HEK293 (cell line): ENCODE results near the gene EIF4A2.
"Not testable (repeated sequence)": the region's sequence is repeated elsewhere in the genome, so short reads cannot be mapped to it uniquely, and the experiment has no call there.

ENCODE experiments used
- ZNF10 ChIP-seq: fragments of 450-650 bp; formaldehyde crosslinking; IDR thresholded peaks from 2 replicates; pipeline ENCODE4 v1.5.1; 2017; ENCODE audit warnings: missing biosample characterization, missing genetic modification characterization
- ZNF558 ChIP-seq: fragments of 450-650 bp; formaldehyde crosslinking; IDR thresholded peaks from 2 replicates; pipeline ENCODE4 v1.5.1; 2016; ENCODE audit warnings: missing biosample characterization, missing genetic modification characterization
- ZNF585B ChIP-seq: fragments of 450-650 bp; formaldehyde crosslinking; IDR thresholded peaks from 2 replicates; pipeline ENCODE4 v1.5.1; 2016; ENCODE audit warnings: missing biosample characterization, missing genetic modification characterization
- TF ChIP-seq, protein P1 (sequence below): fragments of 450-650 bp; formaldehyde crosslinking; IDR thresholded peaks from 2 replicates; pipeline ENCODE4 v1.5.1; 2016; ENCODE audit warnings: missing biosample characterization, missing genetic modification characterization

DNA sequence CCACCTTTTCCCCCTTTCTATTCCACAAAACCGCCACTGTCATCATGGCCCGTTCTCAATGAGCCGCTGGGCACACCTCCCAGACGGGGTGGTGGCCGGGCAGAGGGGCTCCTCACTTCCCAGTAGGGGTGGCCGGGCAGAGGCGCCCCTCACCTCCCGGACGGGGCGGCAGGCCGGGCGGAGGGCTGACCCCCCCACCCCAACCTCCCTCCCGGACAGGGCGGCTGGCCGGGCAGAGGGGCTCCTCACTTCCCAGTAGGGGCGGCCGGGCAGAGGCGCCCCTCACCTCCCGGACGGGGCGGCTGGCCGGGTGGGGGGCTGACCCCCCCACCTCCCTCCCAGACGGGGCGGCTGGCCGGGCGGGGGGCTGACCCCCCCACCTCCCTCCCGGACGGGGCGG is 27.9 kb downstream of the EIF4A2 start:
- TF ChIP-seq, protein P1, sequence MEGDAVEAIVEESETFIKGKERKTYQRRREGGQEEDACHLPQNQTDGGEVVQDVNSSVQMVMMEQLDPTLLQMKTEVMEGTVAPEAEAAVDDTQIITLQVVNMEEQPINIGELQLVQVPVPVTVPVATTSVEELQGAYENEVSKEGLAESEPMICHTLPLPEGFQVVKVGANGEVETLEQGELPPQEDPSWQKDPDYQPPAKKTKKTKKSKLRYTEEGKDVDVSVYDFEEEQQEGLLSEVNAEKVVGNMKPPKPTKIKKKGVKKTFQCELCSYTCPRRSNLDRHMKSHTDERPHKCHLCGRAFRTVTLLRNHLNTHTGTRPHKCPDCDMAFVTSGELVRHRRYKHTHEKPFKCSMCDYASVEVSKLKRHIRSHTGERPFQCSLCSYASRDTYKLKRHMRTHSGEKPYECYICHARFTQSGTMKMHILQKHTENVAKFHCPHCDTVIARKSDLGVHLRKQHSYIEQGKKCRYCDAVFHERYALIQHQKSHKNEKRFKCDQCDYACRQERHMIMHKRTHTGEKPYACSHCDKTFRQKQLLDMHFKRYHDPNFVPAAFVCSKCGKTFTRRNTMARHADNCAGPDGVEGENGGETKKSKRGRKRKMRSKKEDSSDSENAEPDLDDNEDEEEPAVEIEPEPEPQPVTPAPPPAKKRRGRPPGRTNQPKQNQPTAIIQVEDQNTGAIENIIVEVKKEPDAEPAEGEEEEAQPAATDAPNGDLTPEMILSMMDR (tag by site-specific recombination), result not testable (repeated sequence)
- not testable (repeated sequence) for TF ChIP-seq ZNF585B (tag by site-specific recombination); ZNF558 (tag by site-specific recombination); ZNF10
